Tibial nerve (tissue), 4 donors: Measurements from ENCODE around the gene MYO1C.

Experiments
- EP300 ChIP-seq, 2 donors: sonication (generic); formaldehyde crosslinking; IDR thresholded peaks; one replicate each; pipeline ENCODE4 v1.6.1; 2017; ENCODE audit warnings: antibody characterized with exemption in 2 of 2, mild to moderate bottlenecking in 1 of 2
- POLR2A ChIP-seq, 2 donors: fragments of 450-650 bp; IDR thresholded peaks; one replicate each; pipeline ENCODE4 v1.6.1; 2017; ENCODE audit warnings: antibody characterized with exemption in 2 of 2, mild to moderate bottlenecking in 2 of 2, moderate library complexity in 2 of 2
- TF ChIP-seq, protein P1 (sequence below), 5 experiments: fragments of 200-600 bp in 3 of 5; fragments of 450-650 bp in 2 of 5; sonication (generic) in 3 of 5; IDR thresholded peaks; one replicate each; pipeline ENCODE4 v1.5.1; 2016 to 2019; ENCODE audit warnings: antibody characterized with exemption in 5 of 5, mild to moderate bottlenecking in 3 of 5, moderate library complexity in 2 of 5

DNA sequence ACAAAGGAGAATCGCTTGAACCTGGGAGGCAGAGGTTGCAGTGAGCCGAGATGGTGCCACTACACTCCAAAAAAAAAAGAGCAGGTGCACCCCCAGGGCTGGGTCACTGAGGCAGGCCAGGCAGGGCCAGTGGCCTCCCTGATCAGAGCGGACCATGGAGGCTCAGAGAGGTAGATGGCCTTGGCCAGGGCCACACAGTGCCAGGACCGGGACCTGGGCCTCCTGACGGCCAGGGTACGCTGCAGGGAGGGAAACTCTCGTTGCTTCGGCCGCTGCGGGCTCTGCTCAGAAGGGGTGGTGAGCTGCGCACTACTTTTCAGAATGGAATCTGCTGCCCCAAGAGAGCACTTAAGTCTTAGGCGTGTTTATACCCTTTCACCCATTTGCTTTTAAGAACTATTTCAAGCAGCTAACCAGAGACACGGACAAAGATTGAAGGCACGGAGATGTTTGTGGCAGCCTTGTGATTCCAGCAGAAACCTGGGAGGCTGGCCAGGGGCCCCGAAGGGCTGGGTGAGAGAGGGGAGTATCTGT lies 17.1 kb downstream of the MYO1C start:
- TF ChIP-seq, protein P1, sequence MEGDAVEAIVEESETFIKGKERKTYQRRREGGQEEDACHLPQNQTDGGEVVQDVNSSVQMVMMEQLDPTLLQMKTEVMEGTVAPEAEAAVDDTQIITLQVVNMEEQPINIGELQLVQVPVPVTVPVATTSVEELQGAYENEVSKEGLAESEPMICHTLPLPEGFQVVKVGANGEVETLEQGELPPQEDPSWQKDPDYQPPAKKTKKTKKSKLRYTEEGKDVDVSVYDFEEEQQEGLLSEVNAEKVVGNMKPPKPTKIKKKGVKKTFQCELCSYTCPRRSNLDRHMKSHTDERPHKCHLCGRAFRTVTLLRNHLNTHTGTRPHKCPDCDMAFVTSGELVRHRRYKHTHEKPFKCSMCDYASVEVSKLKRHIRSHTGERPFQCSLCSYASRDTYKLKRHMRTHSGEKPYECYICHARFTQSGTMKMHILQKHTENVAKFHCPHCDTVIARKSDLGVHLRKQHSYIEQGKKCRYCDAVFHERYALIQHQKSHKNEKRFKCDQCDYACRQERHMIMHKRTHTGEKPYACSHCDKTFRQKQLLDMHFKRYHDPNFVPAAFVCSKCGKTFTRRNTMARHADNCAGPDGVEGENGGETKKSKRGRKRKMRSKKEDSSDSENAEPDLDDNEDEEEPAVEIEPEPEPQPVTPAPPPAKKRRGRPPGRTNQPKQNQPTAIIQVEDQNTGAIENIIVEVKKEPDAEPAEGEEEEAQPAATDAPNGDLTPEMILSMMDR (IDR thresholded peaks at IDR 0.05): no peak
- TF ChIP-seq EP300 (IDR thresholded peaks at IDR 0.05) (peak in 1 of 2 donors; percentile 52), POLR2A (IDR thresholded peaks at IDR 0.05) (peak in 1 of 2 donors; percentile 10)
